PFSK-1 (cell line): ENCODE measurements around the gene LYPLAL1.

Experiments used
- SIN3A ChIP-seq: IDR thresholded peaks from 2 replicates; pipeline ENCODE4 v1.6.1; 2012; ENCODE audit warnings: mild to moderate bottlenecking, low read length, moderate library complexity, borderline replicate concordance; ENCODE audit not compliant: insufficient read depth
- TAF1 ChIP-seq: IDR thresholded peaks from 2 replicates; pipeline ENCODE4 v1.6.1; 2012; ENCODE audit warnings: low read length, control low read depth, borderline replicate concordance; ENCODE audit not compliant: insufficient read depth

DNA sequence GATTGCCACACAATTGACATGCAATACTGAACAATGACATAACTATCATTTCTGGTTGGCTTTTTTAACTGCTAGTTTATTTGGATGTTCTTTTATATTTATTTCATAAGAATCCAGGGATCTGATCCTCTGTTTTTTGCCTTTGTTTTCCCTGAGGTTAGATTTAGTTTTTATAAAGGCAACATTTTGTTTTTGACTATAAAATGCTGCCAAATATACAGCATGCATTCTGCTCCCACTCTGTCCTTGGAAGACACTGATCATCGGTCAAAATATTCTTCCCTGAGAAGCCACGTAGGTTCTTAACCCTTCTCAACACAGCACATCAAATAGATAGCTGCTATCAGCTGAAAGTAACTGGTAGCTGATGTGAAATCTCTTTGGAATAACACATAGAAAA, 52.5 kb downstream of the LYPLAL1 start:
- TF ChIP-seq TAF1: no peak
- no peak for TF ChIP-seq SIN3A
